H4 (cell line): ENCODE data around the gene CTSH. TPM values are rescaled to one million over a fixed set of nuclear protein-coding genes. Genes with fewer than 3 reads are reported as not detected.
"Not testable (repeated sequence)": the region's sequence is repeated elsewhere in the genome, so short reads cannot be mapped to it uniquely, and the experiment has no call there.

Experiments used
- DNase-seq: peaks from one replicate; pipeline ENCODE4 v3.0.0-alpha.2; 2015; ENCODE audit warnings: low spot score
- total RNA-seq: library from RNA; depleted of rRNA; stranded (reverse); fragments of >200 nt; shearing (Covaris generic); gene quantifications from 2 replicates; pipeline ENCODE4 v1.2.3, GENCODE V29; 2014

CTSH gene
- total RNA-seq, 1 experiment from 2014 or later: 39.9 TPM

- no peak for DNase-seq
These were observed 6.0 kb downstream of the CTSH start for GRCh38 chr15:78938658-78939488.

- no peak for DNase-seq
These were observed 7.6 kb downstream of the CTSH start for GRCh38 chr15:78937132-78937739.

- DNase-seq: no peak
These were observed 10.2 kb downstream of the CTSH start for GRCh38 chr15:78934655-78935023.

- no peak for DNase-seq
These were observed 10.8 kb downstream of the CTSH start for GRCh38 chr15:78933823-78934654.

GRCh38 chr15:78933187-78933822, 11.5 kb downstream of the CTSH start:
- DNase-seq: no peak

GRCh38 chr15:78932258-78932808, 12.5 kb downstream of the CTSH start:
- DNase-seq: no peak

- DNase-seq: no peak
These were observed 13.2 kb downstream of the CTSH start for GRCh38 chr15:78931439-78932257.

- DNase-seq: peak; percentile 94
These were observed 14.1 kb downstream of the CTSH start for GRCh38 chr15:78930577-78931388.

- no peak for DNase-seq
These were observed 15.1 kb downstream of the CTSH start for GRCh38 chr15:78929536-78930264.

- DNase-seq: no peak
These were observed 16.2 kb downstream of the CTSH start for GRCh38 chr15:78928616-78929093.

- DNase-seq: not testable (repeated sequence)
These were observed 16.7 kb downstream of the CTSH start for GRCh38 chr15:78928176-78928575.

GRCh38 chr15:78927077-78927790, 17.6 kb downstream of the CTSH start:
- no peak for DNase-seq

- DNase-seq: no peak
These were observed 18.7 kb downstream of the CTSH start for GRCh38 chr15:78925956-78926743.

GRCh38 chr15:78925076-78925624, 19.7 kb downstream of the CTSH start:
- no peak for DNase-seq

- no peak for DNase-seq
These were observed 21.1 kb downstream of the CTSH start for GRCh38 chr15:78923480-78924360.

- no peak for DNase-seq
These were observed 21.8 kb downstream of the CTSH start for GRCh38 chr15:78923015-78923414.
